ENCODE data around the gene SDF4.

GRCh38 chr1:1218524-1219200 is 13.1 kb downstream of the SDF4 start:
- TF ChIP-seq CTCF (IDR thresholded peaks at IDR 0.05) (no peak), POLR2A (IDR thresholded peaks at IDR 0.05) (no peak)
